ENCODE results near the gene NLRC5.
"Not testable (repeated sequence)": the region's sequence is repeated elsewhere in the genome, so short reads cannot be mapped to it uniquely, and the experiment has no call there.

NLRC5 gene

DNA sequence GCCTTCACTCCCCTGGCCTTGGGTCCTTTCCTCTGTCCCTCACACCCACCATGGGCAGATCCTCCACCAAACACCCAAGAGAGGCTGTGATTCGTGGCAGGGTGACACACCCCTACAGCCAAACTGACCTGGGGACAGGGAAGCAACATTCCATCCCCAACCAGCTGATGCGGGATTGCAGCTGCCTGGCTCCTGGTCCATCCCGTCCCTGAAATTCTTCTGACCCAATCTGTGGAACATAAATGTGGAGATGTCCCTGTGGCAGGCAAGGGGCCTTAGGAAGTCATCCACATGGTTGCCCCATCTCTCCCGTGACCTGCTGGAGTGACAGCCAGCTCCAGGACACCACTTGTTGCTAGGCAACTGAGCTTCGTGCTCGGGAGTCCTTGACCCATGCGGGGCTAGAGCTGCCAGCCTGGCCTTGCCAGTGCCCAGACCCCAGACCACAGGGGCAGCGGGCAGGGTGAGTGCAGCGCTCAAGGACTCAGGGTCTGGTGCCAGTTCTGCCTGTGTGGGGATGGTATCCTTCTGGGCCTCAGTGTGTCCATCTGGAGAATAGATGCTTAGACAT lies 69.0 kb downstream of the NLRC5 start:
- TF ChIP-seq, protein P1, sequence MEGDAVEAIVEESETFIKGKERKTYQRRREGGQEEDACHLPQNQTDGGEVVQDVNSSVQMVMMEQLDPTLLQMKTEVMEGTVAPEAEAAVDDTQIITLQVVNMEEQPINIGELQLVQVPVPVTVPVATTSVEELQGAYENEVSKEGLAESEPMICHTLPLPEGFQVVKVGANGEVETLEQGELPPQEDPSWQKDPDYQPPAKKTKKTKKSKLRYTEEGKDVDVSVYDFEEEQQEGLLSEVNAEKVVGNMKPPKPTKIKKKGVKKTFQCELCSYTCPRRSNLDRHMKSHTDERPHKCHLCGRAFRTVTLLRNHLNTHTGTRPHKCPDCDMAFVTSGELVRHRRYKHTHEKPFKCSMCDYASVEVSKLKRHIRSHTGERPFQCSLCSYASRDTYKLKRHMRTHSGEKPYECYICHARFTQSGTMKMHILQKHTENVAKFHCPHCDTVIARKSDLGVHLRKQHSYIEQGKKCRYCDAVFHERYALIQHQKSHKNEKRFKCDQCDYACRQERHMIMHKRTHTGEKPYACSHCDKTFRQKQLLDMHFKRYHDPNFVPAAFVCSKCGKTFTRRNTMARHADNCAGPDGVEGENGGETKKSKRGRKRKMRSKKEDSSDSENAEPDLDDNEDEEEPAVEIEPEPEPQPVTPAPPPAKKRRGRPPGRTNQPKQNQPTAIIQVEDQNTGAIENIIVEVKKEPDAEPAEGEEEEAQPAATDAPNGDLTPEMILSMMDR (conservative IDR thresholded peaks at IDR 0.05) = no peak
- no peak overlapping the region for H3K27ac ChIP-seq

DNA sequence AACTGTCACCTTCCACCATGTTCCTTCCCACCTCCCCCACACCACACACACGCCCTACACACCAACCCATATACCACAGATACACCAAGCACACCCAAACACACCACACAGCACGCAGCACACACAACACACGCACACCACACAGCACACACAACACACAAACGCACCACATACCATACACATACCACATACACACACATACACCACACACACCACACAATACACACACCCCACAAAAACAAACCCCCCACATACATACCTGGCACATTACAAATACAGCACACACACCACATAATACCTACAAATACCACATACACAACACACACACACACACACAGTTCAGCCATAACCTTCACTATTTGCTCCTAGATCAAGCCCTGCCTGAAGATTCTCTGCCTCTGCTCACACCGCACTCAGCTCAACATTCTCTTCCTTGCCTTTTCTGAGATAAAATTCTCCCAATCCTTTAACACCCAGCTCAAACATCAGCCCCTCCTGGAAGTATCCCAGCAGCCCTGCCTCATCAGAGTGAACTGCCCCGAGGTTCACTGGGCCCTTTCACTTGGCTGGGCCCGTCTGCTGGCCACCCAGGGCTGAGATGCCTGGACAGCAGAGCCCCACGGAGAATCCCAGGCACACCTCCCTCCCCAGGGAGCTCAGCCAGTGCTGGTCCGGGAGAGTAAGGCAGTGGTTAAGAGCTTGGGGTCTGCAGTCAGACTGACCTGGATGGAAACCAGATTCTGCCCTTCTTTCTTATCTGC lies 71.1 kb downstream of the NLRC5 start:
- TF ChIP-seq, protein P1 (conservative IDR thresholded peaks at IDR 0.05) = no peak
- H3K27ac ChIP-seq = no peak overlapping the region

DNA sequence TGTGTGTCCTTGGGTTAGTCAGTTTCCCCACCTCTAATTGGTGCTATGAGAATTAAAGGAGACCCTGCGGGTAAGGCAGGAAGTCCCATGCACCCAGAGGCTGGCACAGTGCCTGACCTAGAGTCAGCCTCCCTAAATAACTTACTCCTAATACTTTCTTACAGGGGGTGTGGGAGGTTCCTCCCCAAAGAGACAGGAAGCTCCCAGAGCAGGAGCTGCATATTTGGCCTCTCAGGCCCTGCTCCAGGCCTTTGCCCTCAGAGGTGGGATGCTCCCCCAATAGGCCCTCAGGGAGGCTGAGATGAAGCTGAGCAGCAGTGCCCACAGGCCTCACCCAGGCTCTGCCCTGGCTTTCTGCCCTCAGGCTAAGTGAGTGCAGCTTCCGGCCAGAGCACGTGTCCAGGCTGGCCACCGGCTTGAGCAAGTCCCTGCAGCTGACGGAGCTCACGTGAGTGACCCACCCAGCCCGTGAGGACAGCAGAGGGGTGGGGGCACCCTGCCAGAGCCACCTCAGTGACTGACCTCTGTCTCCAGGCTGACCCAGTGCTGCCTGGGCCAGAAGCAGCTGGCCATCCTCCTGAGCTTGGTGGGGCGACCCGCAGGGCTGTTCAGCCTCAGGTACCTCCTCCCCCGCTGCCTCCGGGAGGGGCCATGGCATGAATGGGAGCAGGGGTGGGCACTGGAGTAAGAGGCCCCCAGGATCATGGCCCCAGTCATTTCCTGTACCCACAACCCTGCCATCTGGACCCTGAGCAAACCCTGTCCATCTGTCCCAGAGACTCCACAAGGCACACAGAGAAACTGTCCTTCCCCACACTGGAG lies 71.9 kb downstream of the NLRC5 start:
- TF ChIP-seq, protein P1 (conservative IDR thresholded peaks at IDR 0.05) = no peak
- no peak overlapping the region for H3K27ac ChIP-seq

DNA sequence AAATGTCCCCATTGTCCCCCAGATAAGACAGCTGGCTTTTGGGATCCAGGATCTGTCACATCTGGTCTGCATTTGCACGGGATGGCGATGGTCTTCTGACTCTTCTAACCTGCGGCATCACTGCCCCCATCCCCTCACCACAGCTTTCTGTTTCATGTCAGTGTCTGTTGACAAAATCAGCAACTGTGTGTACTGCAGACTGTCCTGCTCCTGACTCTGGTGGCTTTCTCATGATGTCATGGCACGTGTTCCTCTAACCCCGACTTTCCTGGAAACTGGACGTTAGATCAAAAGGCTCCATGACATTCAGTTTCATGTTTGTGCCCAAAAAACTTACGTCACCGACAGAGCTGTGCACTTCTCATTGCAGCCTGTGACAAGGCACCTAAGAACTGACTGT lies 73.0 kb downstream of the NLRC5 start:
- no peak overlapping the region for H3K27ac ChIP-seq
- TF ChIP-seq, protein P1 (conservative IDR thresholded peaks at IDR 0.05) = no peak

DNA sequence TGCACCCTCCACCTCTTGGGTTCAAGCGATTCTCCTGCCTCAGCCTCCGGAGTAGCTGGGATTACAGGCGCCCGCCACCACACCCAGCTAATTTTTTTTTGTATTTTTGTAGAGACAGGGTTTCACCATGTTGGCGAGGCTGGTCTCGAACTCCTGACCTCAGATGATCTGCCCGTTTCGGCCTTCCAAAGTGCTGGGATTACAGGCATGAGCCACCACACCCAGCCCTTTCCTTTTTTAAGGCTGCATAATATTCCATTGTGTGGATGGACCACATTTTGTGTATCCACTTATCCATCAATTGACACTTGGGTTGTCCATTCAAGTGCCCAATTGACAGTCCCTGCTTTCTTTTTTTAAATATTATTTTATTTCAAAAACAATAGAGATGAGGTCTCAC lies 73.8 kb downstream of the NLRC5 start:
- H3K27ac ChIP-seq = not testable (repeated sequence)

DNA sequence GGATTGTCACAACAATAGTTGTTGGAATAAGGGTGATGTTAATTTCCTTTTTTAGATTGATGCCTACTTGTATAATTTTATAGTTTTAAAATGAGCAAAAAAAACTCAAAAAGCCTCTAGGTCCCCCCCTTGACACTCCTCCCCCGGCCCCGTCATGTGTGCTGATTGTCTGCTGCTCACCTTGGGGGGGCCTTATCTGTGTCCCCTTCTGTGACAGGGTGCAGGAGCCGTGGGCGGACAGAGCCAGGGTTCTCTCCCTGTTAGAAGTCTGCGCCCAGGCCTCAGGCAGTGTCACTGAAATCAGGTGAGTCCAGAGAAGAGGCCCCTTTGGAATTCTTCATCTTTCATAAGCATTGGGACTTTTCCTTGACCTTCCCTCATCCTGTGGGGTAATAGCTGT lies 75.6 kb downstream of the NLRC5 start:
- TF ChIP-seq, protein P1 (conservative IDR thresholded peaks at IDR 0.05) = no peak
- H3K27ac ChIP-seq = no peak overlapping the region

DNA sequence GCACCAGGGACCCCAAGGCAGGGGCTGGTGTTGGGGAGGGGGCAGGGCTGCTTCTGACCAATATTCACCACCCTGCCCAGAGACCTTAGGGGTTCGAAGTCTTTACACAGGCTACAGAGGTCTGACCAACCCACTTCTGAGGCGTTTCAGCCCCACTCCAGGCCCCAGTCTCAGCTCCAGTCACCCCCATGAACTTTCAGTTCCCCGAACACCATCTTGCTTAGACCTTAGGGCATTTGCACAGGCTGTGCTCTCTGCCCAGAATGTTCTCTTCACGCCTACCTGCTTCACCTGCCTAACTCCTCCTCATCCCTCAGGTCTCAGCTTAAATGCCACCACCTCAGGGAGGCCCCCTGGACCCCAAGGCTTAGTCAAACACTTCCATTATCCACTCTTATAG lies 77.3 kb downstream of the NLRC5 start:
- TF ChIP-seq, protein P1 (conservative IDR thresholded peaks at IDR 0.05) = no peak
- H3K27ac ChIP-seq = no peak overlapping the region
